Anterior cingulate cortex (tissue), 58 donors: ENCODE data around the gene RNGTT.
"Not testable (repeated sequence)": the region's sequence is repeated elsewhere in the genome, so short reads cannot be mapped to it uniquely, and the experiment has no call there.

Experiments used
- DNase-seq, 58 donors: peaks; one replicate each; lab custom pipeline; 2025; lab: John Stamatoyannopoulos, UW

The RNGTT gene

GRCh38 chr6:88963139-88964090, at the start of gene RNGTT:
RNGTT (minus strand) TSS chr6:88963618; CDS start chr6:88963409, 209 bp downstream.
- DNase-seq = peak; percentile 76 to 99 (median 96)

- no peak for DNase-seq
Observed at GRCh38 chr6:89011436-89011835, 48.0 kb upstream of the RNGTT start.

DNA sequence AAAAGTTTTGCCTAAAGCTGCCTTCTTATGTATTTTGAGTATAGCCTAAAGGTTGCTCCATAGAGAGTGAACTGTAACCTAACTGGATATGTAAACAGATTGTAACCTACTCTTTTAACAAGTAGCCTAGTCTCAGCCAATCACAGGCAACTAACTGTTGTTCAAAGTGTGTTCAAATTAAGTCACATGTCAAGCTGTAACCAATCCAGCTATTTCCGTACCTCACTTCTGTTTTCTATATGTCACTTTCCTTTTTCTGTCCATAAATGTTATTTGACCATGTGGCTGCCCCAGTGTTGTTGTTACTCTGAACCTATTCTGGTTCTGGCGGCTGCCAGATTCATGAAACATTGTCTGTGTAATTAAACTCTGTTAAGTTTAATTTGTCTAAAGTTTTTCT, 47.4 kb upstream of the RNGTT start:
- no peak for DNase-seq

GRCh38 chr6:89009624-89010059, 46.2 kb upstream of the RNGTT start:
- DNase-seq = no peak

- DNase-seq = no peak
Observed at GRCh38 chr6:89008815-89009374, 45.5 kb upstream of the RNGTT start.

GRCh38 chr6:89008001-89008814, 44.8 kb upstream of the RNGTT start:
- DNase-seq = no peak

DNA sequence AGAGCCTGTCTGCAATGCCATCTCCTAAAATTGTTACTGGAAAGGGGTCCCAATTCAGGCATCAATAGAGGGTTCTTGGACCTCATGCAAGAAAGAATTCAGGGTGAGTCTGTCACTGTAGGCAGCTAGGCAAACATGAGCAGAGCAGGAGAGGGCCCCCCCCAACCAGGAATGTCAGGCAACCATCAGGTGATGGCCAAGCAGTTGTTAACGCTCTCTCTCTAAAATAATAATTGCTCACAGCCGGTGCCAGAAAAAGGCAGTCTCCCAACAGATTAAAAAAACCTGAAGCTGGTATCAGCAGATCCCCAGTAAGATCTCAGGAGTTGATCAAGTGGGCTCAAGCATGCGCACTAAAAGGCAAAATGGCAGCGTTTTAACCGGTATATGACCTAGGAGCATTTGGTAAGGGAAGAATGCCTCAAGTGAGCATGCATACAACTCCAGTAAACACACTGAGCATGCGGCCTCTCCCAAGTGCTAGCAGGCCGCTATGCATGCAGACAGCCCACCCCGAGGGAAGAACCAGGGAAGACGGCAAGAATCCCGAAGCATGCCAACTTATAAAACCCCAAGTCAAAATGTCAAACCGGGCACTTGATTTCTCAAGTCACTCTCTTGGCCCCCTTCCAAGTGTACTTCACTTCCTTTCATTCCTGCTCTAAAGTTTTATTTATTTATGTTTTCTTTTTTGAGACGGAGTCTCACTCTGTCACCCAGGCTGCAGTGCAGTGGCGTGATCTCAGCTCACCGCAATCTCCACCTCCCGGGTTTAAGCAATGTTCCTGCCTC, 44.0 kb upstream of the RNGTT start:
- no peak for DNase-seq

- DNase-seq = no peak
Observed at GRCh38 chr6:89002523-89002922, 39.1 kb upstream of the RNGTT start.

DNA sequence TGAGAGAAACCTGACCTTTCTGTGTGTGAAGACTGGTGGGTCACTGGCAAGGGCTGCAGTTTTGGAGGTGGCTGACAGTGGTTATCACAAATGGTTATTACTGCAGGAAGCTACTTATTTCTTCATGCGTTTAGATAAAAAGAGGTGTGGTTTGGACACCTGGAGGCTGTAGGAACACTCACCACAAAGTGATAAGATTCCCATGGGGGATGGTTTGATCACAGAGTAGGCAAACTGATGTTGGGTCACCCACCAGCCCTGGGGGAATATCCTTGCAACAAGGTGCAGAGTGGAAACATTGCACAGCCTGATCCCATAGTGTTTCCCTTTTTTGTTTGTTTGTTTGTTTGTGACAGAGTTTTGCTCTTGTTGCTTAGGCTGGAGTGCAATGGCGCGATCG, 33.9 kb upstream of the RNGTT start:
- DNase-seq = no peak

- no peak for DNase-seq
Observed at GRCh38 chr6:88992741-88993552, 29.5 kb upstream of the RNGTT start.

GRCh38 chr6:88989215-88989614, 25.8 kb upstream of the RNGTT start:
- peak in 1 of 58 donors; percentile 9 for DNase-seq

GRCh38 chr6:88987922-88988321, 24.5 kb upstream of the RNGTT start:
- DNase-seq = no peak

DNA sequence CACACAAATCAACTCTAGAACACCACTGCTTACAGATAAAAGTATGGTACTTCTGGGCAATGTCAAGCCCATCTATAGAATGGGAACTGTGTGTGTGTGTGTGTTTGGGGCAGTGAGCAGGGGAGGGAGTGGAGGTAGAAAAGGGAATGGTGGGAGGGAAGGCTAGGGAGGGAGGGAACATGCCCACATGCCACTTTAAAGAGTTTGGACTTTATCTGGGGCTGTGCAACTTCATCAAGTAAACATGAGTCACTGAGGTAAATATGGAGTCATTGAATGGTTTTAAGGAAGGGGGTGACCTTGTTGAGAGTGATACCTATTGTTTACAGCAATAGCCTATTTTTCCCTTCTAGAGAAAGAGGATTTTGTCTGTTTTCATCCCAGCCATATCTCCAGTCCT, 22.5 kb upstream of the RNGTT start:
- no peak for DNase-seq

- no peak for DNase-seq
Observed at GRCh38 chr6:88984606-88985005, 21.2 kb upstream of the RNGTT start.

GRCh38 chr6:88984152-88984551, 20.7 kb upstream of the RNGTT start:
- no peak for DNase-seq

DNA sequence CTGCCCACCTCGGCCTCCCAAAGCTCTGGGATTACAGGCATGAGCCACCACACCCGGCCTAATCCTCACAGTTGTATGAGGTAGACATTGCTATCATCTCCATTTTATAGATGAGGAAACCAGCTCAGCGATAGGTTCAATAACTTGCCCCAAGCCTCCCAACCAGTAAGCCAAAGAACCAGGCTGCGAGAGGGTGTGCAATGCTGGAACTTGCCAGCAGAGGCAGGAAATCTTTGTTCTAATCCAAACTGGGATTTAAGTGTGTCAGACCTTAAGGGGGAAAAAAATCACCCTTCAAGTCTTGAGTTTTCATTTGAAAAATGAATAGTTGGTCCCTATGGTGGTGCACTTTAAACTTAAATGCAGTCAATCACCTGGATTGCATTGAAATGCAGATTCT, 20.1 kb upstream of the RNGTT start:
- DNase-seq = no peak

- DNase-seq = not testable (repeated sequence)
Observed at GRCh38 chr6:88983129-88983528, 19.7 kb upstream of the RNGTT start.

- DNase-seq = peak in 6 of 58 donors; percentile 2 to 70 (median 6)
Observed at GRCh38 chr6:88982720-88983119, 19.3 kb upstream of the RNGTT start.

DNA sequence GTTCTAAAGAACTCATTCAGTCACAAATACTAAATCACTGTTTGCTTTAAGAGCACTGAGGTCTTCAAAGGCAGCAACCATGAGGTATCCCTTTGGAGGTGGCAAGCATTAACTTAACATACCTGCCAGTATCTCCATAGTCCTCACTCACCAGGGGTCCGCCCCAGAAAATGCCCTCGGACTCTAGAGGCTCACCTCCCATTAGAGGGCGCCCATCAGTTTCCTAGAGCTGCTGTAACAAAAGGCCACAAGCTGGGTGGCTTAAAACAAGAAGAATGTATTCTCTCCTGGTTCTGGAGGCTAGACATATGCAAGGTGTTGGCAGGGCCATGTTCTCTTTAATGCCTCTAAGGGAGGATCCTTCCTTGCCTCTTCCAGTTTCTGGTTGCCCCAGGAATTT, 12.0 kb upstream of the RNGTT start:
- no peak for DNase-seq
